Daoy (cell line): ENCODE measurements around the gene MTMR2. TPM values are rescaled to one million over a fixed set of nuclear protein-coding genes. Genes with fewer than 3 reads are reported as not detected.
"Not testable (repeated sequence)": the region's sequence is repeated elsewhere in the genome, so short reads cannot be mapped to it uniquely, and the experiment has no call there.

Experiments
- DNase-seq: peaks from one replicate; pipeline ENCODE4 v3.0.0-alpha.2; 2015; ENCODE audit warnings: low read depth
- total RNA-seq: library from RNA; depleted of rRNA; stranded (reverse); fragments of >200 nt; shearing (Covaris generic); gene quantifications from 2 replicates; pipeline ENCODE4 v1.2.3, GENCODE V29; 2014

MTMR2 gene
- total RNA-seq, 1 experiment from 2014 or later, result 18.0 TPM

DNA sequence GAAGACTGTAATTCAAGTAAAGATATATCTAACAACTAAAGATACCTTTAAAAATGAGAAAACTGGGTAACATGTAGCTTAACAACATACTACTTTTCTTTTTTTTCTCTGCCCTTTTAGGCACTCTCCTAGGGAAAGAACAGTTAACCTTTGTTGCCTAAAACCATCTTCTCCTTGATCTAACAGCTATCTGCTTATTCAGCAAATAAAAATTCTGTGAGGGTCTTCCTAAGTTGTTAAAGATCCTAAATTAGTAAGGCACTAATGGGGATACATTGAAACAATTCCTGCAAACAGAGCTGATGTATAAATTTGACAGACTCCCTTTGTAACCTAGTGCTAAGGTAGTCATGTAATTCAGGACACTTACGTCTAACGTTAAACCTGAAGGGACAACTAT is 39.1 kb downstream of the MTMR2 start:
- DNase-seq, result no peak

DNA sequence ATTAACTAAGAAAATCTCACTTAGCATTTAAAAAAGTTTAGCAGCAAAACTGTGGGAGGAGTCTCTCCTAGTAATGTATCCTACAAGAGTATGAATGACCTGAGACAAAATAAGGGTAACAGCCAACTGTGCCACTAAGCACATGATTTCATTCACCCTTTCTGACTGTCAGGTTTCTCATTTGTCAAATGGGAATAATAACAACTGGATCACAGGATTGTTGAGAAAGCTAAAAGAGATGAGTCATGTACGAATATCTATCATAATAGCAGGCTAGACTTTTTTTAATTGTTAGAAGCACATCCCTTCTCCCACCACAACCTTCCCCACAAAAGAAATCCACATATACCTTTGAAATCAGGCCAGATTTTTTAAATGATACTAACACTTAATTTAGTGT is 39.5 kb downstream of the MTMR2 start:
- peak; percentile 36 for DNase-seq

DNA sequence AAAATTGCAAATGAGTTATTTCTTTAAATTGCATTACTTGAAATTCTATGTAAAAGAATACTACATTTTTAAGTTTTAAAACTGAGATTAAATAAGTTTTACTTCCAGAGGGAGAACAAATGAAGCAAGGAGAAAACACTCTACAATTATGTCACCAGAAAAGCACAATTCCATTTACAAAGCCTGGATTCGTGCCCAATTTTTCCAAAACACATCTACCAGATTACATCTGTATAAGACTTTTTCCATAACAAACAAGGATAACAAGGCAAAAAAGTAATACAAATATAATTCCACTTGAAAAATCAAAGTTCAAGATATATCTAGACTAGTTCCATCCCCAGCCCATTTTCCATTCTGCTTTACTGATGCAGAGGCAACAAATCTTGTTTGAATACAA is 40.5 kb downstream of the MTMR2 start:
- no peak for DNase-seq

DNA sequence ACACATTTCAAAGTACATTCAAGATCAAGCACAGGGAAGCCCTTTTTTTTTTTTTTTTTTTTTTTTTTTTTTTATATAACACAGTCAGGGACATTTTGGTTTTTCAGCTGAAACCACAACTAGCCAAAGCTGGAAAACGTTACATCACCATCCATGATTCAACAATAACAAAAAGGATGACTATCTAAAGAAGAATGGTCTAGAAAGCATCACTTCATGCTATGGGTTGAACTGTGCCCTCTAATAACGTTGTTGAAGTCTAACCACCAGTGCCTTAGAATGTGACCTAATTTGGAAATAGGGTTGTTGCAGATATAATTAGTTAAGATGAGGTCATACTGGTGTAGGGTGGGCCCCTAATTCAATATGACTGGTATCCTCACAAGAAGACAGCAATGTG is 46.6 kb downstream of the MTMR2 start:
- peak; percentile 85 for DNase-seq

DNA sequence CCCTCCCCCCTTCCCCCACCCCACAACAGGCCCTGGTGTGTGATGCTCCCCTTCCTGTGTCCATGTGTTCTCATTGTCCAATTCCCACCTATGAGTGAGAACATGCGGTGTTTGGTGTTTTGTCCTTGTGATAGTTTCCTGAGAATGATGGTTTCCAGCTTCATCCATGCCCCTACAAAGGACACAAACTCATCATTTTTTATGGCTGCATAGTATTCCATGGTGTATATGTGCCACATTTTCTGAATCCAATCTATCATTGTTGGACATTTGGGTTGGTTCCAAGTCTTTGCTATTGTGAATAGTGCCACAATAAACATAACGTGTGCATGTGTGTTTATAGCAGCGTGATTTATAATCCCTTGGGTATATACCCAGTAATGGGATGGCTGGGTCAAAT is 53.0 kb downstream of the MTMR2 start:
- DNase-seq, result not testable (repeated sequence)

DNA sequence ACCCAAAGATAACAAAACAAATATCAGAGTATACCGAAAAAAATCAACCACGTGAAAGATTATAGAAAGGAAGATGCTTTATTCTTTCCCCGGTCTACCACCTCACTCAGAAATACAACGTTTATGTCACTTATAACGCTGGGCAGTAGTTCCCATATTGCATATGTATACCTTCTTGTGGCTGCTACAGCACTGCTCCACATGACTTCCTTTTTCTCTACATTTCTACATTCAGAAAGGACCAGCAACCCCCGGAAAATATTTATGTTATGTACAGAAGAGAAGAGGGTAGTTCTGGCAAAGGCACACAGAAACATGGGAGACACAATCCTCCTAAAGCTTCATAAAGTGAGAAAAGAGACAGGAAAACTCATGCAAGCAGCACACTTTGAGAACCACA is 56.8 kb downstream of the MTMR2 start:
- DNase-seq, result no peak

DNA sequence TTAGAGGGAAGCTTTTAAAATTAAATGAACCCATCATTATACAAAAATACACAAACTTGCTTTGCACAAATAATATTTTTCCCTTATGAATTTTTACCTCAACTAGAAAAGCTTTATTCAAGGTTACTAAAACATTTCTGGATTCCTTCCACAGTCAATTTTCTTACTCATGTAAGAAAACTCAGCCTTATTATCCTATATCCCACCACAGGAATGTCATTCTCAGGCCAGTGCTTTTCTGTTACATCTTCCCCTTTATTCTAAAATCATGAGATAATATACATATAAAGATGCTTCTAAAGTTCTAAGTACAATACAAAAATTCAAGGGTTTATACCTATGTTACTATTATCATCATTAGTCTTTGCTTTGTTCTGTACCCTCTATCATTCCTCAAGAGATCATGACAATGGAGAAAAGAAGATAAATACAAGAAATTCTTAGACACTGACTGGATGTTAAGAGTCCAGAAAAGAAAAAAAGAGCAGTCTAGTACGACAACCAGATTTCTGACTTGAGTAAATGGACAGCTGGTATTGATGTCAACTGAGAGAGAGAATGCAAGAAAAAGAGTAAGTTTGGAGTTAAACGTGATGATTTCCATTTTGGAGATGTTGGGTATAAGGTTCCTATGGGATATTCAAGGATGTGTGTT is 60.3 kb downstream of the MTMR2 start:
- DNase-seq, result peak; percentile 28

DNA sequence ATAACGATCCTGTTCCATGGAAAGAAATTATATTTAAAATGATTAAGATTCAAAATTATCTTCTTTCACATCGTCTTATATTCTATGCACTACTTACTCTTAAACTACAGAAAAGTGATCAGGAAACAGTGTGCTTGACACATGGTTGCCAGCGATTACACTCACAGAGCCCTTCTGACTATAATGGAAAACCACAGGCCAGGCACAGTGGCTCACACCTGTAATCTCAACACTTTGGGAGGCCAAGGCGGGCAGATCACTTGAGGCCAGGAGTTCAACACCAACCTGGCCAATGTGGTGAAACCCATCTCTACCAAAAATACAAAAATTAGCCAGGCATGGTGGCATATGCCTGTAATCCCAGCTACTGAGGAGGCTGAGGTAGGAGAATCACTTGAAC is 63.9 kb downstream of the MTMR2 start:
- DNase-seq, result not testable (repeated sequence)

DNA sequence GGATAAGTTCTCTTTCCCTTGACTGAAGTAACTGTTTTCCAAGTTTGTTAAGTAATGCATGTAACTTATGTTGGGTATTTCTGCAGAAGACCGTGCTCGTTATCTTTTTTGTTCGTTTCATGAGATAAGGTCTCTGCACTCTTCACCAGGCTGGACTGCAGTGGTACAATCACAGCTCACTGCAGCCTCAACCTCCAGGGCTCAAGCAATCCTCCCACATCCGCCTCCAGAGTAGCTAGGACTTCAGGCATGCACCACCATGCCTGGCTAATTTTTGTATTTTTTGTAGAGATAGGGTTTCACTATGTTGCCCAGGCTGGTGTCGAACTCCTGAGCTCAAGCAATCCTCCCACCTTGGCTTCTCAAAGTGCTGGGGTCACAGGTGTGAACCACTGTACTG is 69.5 kb downstream of the MTMR2 start:
- not testable (repeated sequence) for DNase-seq

DNA sequence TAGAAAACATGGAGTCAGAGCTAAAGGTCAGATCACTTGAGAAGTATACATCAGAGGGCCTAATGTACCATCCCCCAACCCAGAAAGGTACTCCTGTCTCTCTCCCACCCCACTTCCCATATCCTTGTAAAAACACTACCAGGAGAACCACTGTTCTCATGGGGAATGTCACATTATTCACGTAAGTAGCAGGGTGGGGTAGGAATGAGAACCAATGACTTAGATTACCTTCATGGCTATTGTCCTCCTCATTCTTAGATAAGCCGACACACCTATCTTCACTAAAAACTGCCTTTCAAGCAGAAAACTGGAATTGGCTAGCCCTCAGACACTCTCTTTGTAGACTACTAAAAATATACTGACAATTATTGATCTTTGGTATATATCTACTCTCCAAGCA is 70.0 kb downstream of the MTMR2 start:
- DNase-seq, result no peak

DNA sequence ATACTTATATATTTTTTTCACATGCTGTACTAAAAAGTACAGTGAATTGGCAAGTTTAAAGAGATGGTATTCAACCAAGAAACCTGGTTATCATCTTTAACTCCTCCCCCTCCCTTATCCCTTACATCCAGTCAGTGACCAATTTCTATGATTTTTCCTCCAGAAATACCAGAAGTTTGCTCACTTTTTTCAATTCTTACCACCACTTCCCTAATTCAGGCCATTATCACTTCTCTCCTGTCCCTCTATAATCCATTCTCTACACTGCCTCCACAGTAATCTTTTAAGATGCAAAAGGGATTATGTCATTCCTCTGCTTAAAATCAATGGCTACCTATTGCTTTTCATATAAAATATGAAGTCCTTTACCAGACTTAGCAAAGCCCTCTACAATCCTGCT is 70.8 kb downstream of the MTMR2 start:
- DNase-seq, result no peak

DNA sequence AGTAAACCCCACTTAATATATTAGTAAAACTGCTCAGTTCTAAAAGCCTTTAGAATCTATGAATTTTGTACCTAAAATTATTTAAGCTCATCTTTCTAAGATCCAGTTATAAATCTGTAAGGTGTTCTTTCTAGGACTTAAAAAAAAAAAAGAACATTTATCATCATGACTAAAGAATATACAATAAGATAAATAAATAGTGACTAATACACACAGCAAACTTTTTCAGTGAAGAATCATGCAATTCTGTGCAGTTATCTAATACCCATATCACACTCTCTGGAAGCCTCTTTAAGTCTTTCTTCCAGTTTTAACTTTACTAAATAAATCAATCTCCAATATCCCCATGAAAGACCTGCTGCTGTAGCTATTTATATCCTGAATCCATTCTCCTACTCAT is 73.8 kb downstream of the MTMR2 start:
- DNase-seq, result no peak

DNA sequence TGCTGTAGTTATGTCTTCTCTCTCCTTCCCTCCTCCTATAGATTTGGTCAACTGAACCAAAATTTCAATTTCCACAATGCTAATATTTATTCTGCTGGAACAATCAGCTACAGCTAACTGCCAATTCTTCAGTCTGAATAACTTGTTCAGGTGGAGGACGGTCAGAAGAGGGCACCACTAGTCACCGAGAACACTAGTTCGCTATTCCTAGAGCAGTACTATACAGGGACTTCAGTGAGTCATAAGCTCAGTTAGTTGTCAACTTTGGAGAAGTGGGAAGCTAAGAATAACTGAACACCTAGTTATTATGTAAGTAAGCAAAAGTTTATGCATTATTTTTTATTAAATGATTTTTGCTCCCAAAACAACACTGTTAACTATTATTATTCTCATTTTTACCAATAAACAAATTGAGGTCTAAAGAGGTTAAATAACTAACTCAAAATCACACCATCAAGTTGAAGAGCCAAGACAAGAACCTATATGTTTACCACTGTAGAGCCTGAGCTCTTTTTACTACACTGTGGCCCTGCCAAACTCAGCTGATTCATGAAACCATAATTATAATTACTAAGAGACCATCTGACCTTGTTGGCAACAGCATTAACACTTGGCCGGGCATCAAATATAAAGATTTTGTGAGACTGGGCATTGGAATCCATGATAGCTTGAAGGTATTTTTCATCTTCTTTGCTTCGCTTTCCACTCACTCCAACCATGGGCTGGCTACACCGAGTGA is 74.7 kb downstream of the MTMR2 start:
- DNase-seq, result peak; percentile 71

DNA sequence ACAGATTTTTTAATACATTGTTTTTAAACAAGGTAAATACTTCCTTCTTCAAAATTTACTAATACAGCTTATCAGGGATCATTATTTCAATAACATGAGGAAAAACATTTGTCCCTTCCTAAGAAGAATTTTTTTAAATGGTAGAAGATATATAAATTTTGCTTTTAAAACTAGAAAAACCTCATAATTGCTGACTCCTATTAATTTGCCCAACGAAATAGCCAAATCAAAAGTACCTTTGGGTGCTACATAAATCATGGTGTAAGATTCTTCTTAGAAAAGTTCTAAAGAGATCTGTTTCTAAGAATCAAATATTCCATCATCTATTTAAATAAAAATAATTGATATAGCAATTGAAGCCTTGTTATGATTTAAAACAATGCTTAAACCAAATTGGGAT is 78.7 kb downstream of the MTMR2 start:
- DNase-seq, result no peak

DNA sequence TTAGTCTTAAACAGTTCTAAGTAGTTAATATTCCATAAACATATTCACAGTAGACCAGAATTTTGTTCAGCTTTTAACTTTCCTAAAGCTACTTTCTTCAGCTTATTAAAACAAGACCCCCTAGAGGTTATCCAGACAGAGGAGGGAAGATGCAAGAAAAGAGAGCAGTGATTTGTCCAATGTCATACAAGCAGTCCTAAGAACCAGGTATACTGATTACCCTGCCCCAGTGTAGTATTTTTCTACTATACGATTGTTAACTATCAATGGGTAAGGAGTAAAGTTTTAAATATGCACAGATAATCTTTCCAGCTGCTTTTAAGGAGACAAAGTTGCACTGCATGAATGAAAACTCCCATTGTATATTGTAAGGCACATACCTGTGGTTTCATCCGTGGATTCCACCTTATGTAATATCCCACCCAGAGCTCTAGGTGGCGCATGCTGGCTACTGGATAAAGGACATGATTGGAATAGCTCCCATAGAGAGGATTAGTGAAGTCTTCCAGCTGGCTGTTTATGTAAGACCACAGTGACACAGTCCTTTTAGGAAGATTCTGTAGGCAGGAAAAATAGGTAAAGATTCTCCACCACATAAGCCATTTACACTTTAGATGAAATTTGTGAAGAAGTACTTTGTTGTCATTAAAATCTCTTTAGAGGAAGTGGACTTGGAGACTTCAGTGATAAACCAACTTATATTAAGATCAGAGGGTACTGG is 88.0 kb downstream of the MTMR2 start:
- DNase-seq, result peak; percentile 79

DNA sequence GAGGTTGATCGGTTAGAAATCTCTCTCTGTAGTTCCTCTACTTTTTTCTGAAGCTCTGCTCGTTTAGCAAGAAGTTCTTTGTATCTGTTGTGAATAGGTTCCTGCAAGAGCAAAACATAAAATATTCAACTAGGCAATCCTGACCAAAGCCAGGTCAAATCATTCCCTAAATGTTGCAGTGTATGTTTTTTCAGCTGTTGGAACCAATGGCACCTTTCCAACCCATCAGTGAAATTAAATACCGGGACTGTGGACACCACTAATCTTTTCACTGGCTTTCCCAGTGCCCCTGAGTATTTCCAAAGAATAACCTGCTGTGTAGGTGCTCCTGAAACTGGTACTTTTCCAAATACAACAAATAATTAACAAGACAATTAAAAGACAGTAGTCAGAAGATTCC is 88.6 kb downstream of the MTMR2 start:
- no peak for DNase-seq

DNA sequence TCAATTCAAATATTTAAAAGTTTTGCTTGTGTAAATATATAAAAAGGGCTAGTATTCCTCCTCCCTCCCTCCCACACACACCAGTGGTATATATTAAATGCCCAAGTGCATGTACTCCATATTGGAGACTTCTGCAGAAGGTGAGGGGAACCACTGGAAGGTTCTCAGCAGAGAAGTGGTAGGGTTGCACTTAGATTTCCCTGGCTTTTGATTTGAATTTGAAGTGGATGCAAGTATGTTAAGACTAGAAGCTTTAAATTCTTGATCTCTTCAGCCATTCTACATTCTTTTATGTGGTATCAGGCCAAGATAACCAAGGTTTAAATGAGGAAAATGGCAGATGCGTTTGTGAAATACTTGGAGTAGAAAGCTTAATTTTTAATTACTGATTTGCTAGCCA is 90.5 kb downstream of the MTMR2 start:
- DNase-seq, result no peak

DNA sequence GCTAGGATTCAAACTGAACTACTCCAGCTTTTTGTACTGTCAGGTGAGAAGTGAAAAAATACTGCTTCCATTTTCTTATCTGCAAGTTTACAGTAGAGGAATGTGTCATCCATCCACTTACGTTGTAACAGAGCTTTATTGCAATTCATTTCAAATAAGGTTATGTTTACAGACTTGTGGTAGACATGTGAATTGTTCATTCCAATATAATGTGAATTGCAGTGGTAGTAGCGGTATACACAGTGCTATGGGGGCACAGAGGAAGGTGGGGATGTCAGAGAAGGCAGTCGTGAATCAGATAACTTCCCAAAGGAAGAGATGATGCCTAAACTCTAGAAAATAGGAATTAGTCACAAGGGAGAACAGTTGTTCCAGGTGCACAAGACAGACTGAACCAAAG is 91.1 kb downstream of the MTMR2 start:
- DNase-seq, result peak; percentile 38

DNA sequence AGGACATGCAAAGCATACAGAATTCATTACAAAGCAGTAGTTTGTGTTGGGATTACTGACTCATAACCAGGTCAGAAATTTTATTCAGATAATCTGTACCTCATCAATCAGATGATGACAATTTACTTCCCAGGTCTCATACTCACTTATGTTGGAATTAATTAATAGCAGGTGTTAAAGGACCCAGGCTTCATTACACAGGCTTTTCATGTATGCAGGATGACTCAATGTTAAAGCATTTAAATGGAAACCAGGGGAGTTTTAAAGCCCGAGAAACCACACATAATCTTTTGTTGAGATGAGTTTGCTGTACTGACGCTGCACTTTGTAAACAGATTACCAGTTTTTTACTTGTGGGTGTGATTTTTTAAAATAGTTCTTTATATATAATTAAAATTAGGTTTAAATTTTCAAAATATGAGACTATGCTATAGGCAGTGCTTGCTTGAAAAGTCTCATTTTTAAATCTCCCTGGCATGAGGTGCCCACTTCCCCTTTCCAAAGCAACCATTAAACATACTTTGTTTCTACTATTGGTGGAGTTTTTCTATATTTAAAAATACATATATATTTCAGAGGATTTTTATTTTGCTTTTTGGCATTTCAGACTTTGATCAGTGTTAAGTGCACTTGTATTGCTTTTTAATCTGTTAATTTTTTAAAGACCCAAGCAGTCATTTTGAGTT is 92.6 kb downstream of the MTMR2 start:
- DNase-seq, result peak; percentile 64

DNA sequence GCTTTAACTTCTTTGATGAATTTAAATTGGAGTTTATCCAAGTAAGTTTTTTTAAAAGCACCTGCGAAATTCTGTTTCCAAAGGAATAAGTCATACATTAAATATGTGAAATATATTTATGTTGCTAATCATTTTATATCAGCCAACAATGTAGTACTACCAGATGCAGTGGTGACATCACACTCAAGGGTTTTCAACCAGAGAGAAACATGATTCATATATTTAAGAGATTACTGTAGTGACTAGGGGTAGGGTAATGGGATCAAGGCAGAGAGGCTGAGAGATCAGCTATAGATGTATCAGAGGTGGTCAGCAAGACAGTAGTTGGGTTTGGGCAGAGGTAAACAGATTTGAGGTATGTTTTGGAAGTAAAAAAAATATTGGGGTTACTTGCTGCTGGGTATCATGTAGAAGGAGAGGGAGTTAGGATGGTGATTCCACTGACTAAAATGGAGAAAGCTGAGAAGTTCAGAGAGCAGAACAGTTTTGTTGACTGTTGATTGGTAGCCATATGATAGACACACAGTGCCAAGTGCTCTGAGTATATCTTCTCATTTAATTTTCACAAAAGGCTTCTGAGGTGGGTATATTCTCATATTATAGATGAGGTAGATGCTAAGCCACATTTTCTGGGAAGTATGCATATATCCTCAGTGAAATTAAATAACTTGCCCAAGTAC is 94.2 kb downstream of the MTMR2 start:
- peak; percentile 15 for DNase-seq

DNA sequence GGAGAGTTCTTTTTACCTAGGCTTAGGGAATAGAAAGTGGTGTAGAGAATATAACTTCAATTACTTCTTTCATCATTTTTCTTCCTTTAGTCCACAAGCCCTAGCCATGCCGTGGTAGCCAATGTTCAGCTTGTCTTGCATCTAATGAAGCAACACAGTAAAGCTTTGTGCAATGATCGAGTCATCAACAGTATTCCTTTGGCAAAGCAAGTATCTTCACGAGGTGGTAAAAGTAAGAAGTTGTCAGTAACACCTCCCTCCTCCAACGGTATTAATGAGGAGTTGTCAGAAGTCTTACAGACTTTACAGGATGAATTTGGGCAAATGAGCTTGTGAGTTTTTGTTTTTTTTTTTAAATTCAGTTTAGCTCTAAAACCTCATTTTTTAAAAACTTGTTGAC is 96.2 kb downstream of the MTMR2 start:
- DNase-seq, result no peak

DNA sequence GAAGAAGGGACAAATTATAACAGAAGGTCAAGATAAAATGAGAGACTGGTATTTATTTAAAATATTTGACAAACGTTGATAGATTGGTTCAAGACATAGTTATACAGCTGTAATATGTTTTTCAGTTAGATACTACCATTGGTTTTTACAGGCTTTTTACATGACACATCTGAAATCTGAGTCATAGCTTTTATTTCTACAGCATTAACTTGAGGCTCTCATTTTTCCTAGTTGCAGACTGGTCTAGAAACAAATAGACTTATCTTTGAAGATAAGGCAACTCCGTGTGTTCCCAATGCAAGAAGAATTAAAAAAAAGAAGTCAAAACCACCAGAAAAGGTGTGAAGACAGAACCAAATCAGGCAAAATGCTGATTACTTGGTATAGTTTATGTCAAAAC is 102.3 kb downstream of the MTMR2 start:
- DNase-seq, result no peak
